IMR-90 (cell line): ENCODE results near the gene BCAS3.

Source experiments
- BHLHE40 ChIP-seq: fragments of 150-350 bp; IDR thresholded peaks from 2 replicates; pipeline ENCODE4 v1.6.1; 2016; ENCODE audit warnings: mild to moderate bottlenecking, low read depth, low read length
- CEBPB ChIP-seq: IDR thresholded peaks from 2 replicates; pipeline ENCODE4 v1.6.1; 2012; ENCODE audit warnings: low read depth, low read length, improper control_type of control experiment
- CHD1 ChIP-seq: IDR thresholded peaks from 2 replicates; pipeline ENCODE4 v1.6.1; 2012; ENCODE audit warnings: low read depth, low read length, improper control_type of control experiment
- CTCF ChIP-seq: conservative IDR thresholded peaks from 2 replicates; pipeline ENCODE4 v1.5.1; 2012; ENCODE audit warnings: mild to moderate bottlenecking, low read depth, low read length, improper control_type of control experiment
- MXI1 ChIP-seq: IDR thresholded peaks from 2 replicates; pipeline ENCODE4 v1.6.1; 2012; ENCODE audit warnings: low read depth, mild to moderate bottlenecking, low read length, moderate library complexity, borderline replicate concordance
- NFE2L2 ChIP-seq: fragments of 150-350 bp; IDR thresholded peaks from 2 replicates; pipeline ENCODE4 v1.6.1; 2016; ENCODE audit warnings: low read depth, mild to moderate bottlenecking, low read length
- POLR2A ChIP-seq: IDR thresholded peaks from 2 replicates; pipeline ENCODE4 v1.6.1; 2012; ENCODE audit warnings: mild to moderate bottlenecking, low read depth, low read length
- RAD21 ChIP-seq: IDR thresholded peaks from 2 replicates; pipeline ENCODE4 v1.6.1; 2012; ENCODE audit warnings: low read length, improper control_type of control experiment
- RCOR1 ChIP-seq: IDR thresholded peaks from 2 replicates; pipeline ENCODE4 v1.6.1; 2012; ENCODE audit warnings: mild to moderate bottlenecking, low read length, improper control_type of control experiment; ENCODE audit not compliant: insufficient replicate concordance
- USF2 ChIP-seq: fragments of 150-350 bp; IDR thresholded peaks from 2 replicates; pipeline ENCODE4 v1.6.1; 2017; ENCODE audit warnings: mild to moderate bottlenecking, antibody characterized with exemption, low read length, low read depth

- no peak for TF ChIP-seq CTCF
- TF ChIP-seq POLR2A, result no peak
- TF ChIP-seq RAD21, result no peak
- TF ChIP-seq MXI1, result no peak
- TF ChIP-seq CHD1, result no peak
- no peak for TF ChIP-seq BHLHE40
- TF ChIP-seq RCOR1, result no peak
- no peak for TF ChIP-seq NFE2L2
- TF ChIP-seq CEBPB, result no peak
- TF ChIP-seq USF2, result no peak
Measured at GRCh38 chr17:61160789-61161445, 483.3 kb downstream of the BCAS3 start.
